GM23248 (cell line): Measurements from ENCODE around the gene STK40.

ENCODE experiments used
- EZH2 ChIP-seq: fragments of 200-600 bp; sonication (generic); IDR thresholded peaks from 2 replicates; pipeline ENCODE4 v1.6.1; 2018; ENCODE audit warnings: antibody characterized with exemption, mild to moderate bottlenecking; ENCODE audit not compliant: insufficient read depth, poor library complexity, severe bottlenecking
- EZH2phosphoT487 ChIP-seq: fragments of 200-600 bp; sonication (generic); IDR thresholded peaks from 2 replicates; pipeline ENCODE4 v1.6.1; 2018; ENCODE audit warnings: antibody characterized with exemption, moderate library complexity, mild to moderate bottlenecking, low read depth; ENCODE audit not compliant: insufficient read depth

- TF ChIP-seq EZH2phosphoT487 (no peak), EZH2 (no peak)
These were observed 19.5 kb downstream of the STK40 start for GRCh38 chr1:36366091-36366661.
